Naive thymus-derived CD4-positive, alpha-beta T cell (primary cell): ENCODE data around the gene TBC1D9. TPM values are rescaled to one million over a fixed set of nuclear protein-coding genes. Genes with fewer than 3 reads are reported as not detected.

Source experiments
- ATAC-seq: fragments of 150-1000 bp; cut with Tn5 transposase; 2 replicates; pipeline ENCODE4 v1.10.0; 2021; ENCODE audit warnings: mild to moderate bottlenecking, moderate library complexity
- CTCF ChIA-PET: fragments of 350-600 bp; sonication (Branson Sonifier 250); formaldehyde crosslinking; loops from one replicate; lab custom pipeline; 2021; ENCODE audit warnings: antibody characterized with exemption; lab: Charles Lee
- POLR2A ChIA-PET: fragments of 350-600 bp; sonication (Branson Sonifier 250); formaldehyde crosslinking; loops from one replicate; lab custom pipeline; 2021; ENCODE audit warnings: antibody characterized with exemption, inconsistent platforms; lab: Charles Lee
- DNase-seq, 9 donors: peaks; one replicate each; pipeline versions ENCODE4 v3.0.0 to v3.0.0-alpha.2; 2020 to 2022; ENCODE audit warnings: mixed read lengths in 1 of 9
- H3K27ac ChIP-seq: one replicate; pipeline ENCODE4 v1.7.0; 2013; ENCODE audit warnings: mild to moderate bottlenecking, low read depth, low read length, moderate library complexity
- H3K27me3 ChIP-seq, 2 donors: one replicate each; pipeline ENCODE4 v1.7.0; 2013; ENCODE audit warnings: low read length in 2 of 2, mild to moderate bottlenecking in 2 of 2, moderate library complexity in 2 of 2; ENCODE audit not compliant: control insufficient read depth in 2 of 2, insufficient read depth in 2 of 2
- H3K36me3 ChIP-seq, 3 experiments: 1 replicate in 2 of 3; 2 replicates in 1 of 3; pipeline ENCODE4 v1.7.0; 2013; ENCODE audit warnings: low read length in 3 of 3, mild to moderate bottlenecking in 3 of 3, moderate library complexity in 1 of 3; ENCODE audit not compliant: insufficient read depth in 3 of 3, control insufficient read depth in 2 of 3
- H3K4me1 ChIP-seq, 2 donors: one replicate each; pipeline ENCODE4 v1.7.0; 2013; ENCODE audit warnings: low read length in 2 of 2, mild to moderate bottlenecking in 2 of 2, moderate library complexity in 1 of 2; ENCODE audit not compliant: control insufficient read depth in 2 of 2, insufficient read depth in 2 of 2
- H3K4me3 ChIP-seq: 2 replicates; pipeline ENCODE4 v1.7.0; 2013; ENCODE audit warnings: mild to moderate bottlenecking, low read length
- H3K9me3 ChIP-seq, 3 experiments: 1 replicate in 2 of 3; 2 replicates in 1 of 3; pipeline ENCODE4 v1.7.0; 2013; ENCODE audit warnings: low read length in 3 of 3; ENCODE audit not compliant: control insufficient read depth in 2 of 3
- H3K27ac Mint-ChIP-seq, 9 donors: one replicate each; pipeline ENCODE4 v1.8.0; 2020 to 2022; ENCODE audit warnings: mixed read lengths in 9 of 9, mild to moderate bottlenecking in 8 of 9, moderate library complexity in 5 of 9, inconsistent platforms in 2 of 9
- H3K27me3 Mint-ChIP-seq, 5 donors: one replicate each; pipeline ENCODE4 v1.8.0; 2021 to 2022; ENCODE audit warnings: mixed read lengths in 5 of 5, mild to moderate bottlenecking in 1 of 5
- H3K36me3 Mint-ChIP-seq, 5 donors: one replicate each; pipeline ENCODE4 v1.8.0; 2020 to 2022; ENCODE audit warnings: mixed read lengths in 5 of 5, mild to moderate bottlenecking in 3 of 5, inconsistent platforms in 1 of 5
- H3K4me1 Mint-ChIP-seq, 7 donors: one replicate each; pipeline ENCODE4 v1.8.0; 2020 to 2022; ENCODE audit warnings: mixed read lengths in 7 of 7, mild to moderate bottlenecking in 3 of 7, inconsistent platforms in 1 of 7
- H3K4me3 Mint-ChIP-seq, 10 donors: one replicate each; pipeline ENCODE4 v1.8.0; 2020 to 2022; ENCODE audit warnings: mild to moderate bottlenecking in 10 of 10, mixed read lengths in 10 of 10, moderate library complexity in 6 of 10, inconsistent platforms in 2 of 10
- H3K9me3 Mint-ChIP-seq, 11 donors: one replicate each; pipeline ENCODE4 v1.8.0; 2020 to 2022; ENCODE audit warnings: mixed read lengths in 11 of 11, mild to moderate bottlenecking in 4 of 11, inconsistent platforms in 1 of 11, moderate library complexity in 1 of 11
- intact Hi-C, 2 donors: fragments of 100-400 bp; cut with micrococcal nuclease; formaldehyde crosslinking; loops; one replicate each; pipeline ENCODE4 v1.15.1; 2023
- polyA plus RNA-seq, 2 donors: library from polyadenylated mRNA; unstranded; fragments of 300-500 nt; fragmentation: Illumina TruSeq; gene quantifications; one replicate each; pipeline ENCODE4 v1.2.3, GENCODE V29; 2021
- total RNA-seq, 6 experiments: library from RNA in 5 of 6; stranded (reverse) in 5 of 6; gene quantifications; 1 replicate in 5 of 6; 2 replicates in 1 of 6; pipeline ENCODE4 v1.2.3 and lab custom pipeline; 2021 to 2026

Gene TBC1D9
- total and polyA plus RNA-seq, 7 experiments from 2014 or later, result 0.13 to 13.9 (median 0.49) TPM; not detected in 2

GRCh38 chr4:140621161-140621560, 135.0 kb downstream of the TBC1D9 start:
- ChIA-PET POLR2A (no interaction called here), CTCF (no interaction called here)
- peaks cover 0 to 2% (median 0%) of the 10 kb centered on the region in 7 donors for H3K4me1 Mint-ChIP-seq
- H3K36me3 Mint-ChIP-seq, result no peaks in the 10 kb centered on the region
- Histone ChIP-seq H3K9me3 (no peaks in the 10 kb centered on the region), H3K4me3 (no peak overlapping the region), H3K27ac (no peak overlapping the region), H3K27me3 (no peaks in the 10 kb centered on the region), H3K4me1 (no peaks in the 10 kb centered on the region), H3K36me3 (no peaks in the 10 kb centered on the region)
- H3K27me3 Mint-ChIP-seq, result peaks cover 0 to 10% (median 3%) of the 10 kb centered on the region in 5 donors
- ATAC-seq, result no peak
- H3K4me3 Mint-ChIP-seq, result no peak overlapping the region
- no peak for DNase-seq
- intact Hi-C loops, result no loop called here
- no peaks in the 10 kb centered on the region for H3K9me3 Mint-ChIP-seq
- no peak overlapping the region for H3K27ac Mint-ChIP-seq

- DNase-seq, result no peak
- Mint-ChIP-seq H3K36me3 (no peaks in the 10 kb centered on the region), H3K4me1 (peaks cover 0 to 4% (median 0%) of the 10 kb centered on the region in 7 donors), H3K27ac (no peak overlapping the region), H3K4me3 (no peak overlapping the region), H3K27me3 (peaks cover 0 to 8% (median 0%) of the 10 kb centered on the region in 5 donors), H3K9me3 (no peaks in the 10 kb centered on the region)
- no peak overlapping the region for H3K4me3 ChIP-seq
- ChIA-PET POLR2A (no interaction called here), CTCF (interaction anchor here (0.6 kb wide), 1 partner anchor 8 kb away, joined by 3 read pairs; no protein-coding TSS in a partner anchor)
- no peaks in the 10 kb centered on the region for H3K36me3 ChIP-seq
- ATAC-seq, result no peak
- intact Hi-C loops, result loop anchor here (10.0 kb wide), 2 partner anchors 603 to 963 kb away; no protein-coding TSS in a partner anchor
- H3K4me1 ChIP-seq, result no peaks in the 10 kb centered on the region
- H3K27me3 ChIP-seq, result no peaks in the 10 kb centered on the region
- H3K9me3 ChIP-seq, result no peaks in the 10 kb centered on the region
- no peak overlapping the region for H3K27ac ChIP-seq
Measured at GRCh38 chr4:140617499-140618248, 138.5 kb downstream of the TBC1D9 start.

- Histone ChIP-seq H3K27me3 (no peaks in the 10 kb centered on the region), H3K9me3 (no peaks in the 10 kb centered on the region), H3K4me3 (no peak overlapping the region), H3K27ac (no peak overlapping the region), H3K4me1 (no peaks in the 10 kb centered on the region), H3K36me3 (no peaks in the 10 kb centered on the region)
- intact Hi-C loops, result loop anchor here (10.0 kb wide), 2 partner anchors 601 to 961 kb away; no protein-coding TSS in a partner anchor
- Mint-ChIP-seq H3K9me3 (no peaks in the 10 kb centered on the region), H3K4me3 (no peak overlapping the region), H3K36me3 (no peaks in the 10 kb centered on the region), H3K27me3 (peaks cover 0 to 10% (median 0%) of the 10 kb centered on the region in 5 donors), H3K27ac (no peak overlapping the region), H3K4me1 (peaks cover 0 to 4% (median 0%) of the 10 kb centered on the region in 7 donors)
- ChIA-PET POLR2A (no interaction called here), CTCF (no interaction called here)
- ATAC-seq (no peak), DNase-seq (no peak)
Measured at GRCh38 chr4:140615451-140615850, 140.7 kb downstream of the TBC1D9 start.

DNA sequence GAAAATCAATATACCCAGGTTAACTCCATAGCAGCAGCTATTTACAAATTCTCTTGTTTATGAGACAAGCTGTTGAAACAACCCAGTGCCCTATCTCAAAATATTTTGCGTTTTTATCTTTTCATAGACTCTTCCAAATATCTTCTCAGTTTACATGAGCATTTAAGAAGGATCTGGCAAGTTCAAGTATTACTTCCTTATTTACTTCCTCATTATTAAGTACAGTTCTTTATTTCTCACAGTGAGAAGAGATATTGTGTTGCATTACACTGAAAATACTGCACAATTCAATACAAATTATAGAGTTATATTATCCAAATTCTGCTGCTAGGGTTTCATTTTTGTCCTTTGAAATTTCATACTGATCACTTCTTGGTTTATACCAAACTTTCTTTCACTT, 143.8 kb downstream of the TBC1D9 start:
- Mint-ChIP-seq H3K27me3 (peaks cover 0 to 7% (median 0%) of the 10 kb centered on the region in 5 donors), H3K4me3 (no peak overlapping the region), H3K4me1 (peaks cover 0 to 2% (median 0%) of the 10 kb centered on the region in 7 donors), H3K36me3 (no peaks in the 10 kb centered on the region), H3K9me3 (no peaks in the 10 kb centered on the region), H3K27ac (no peak overlapping the region)
- H3K27ac ChIP-seq, result no peak overlapping the region
- ChIA-PET CTCF (no interaction called here), POLR2A (no interaction called here)
- intact Hi-C loops, result loop anchor here (10.0 kb wide), 2 partner anchors 598 to 958 kb away; no protein-coding TSS in a partner anchor
- no peak overlapping the region for H3K4me3 ChIP-seq
- H3K4me1 ChIP-seq, result no peaks in the 10 kb centered on the region
- no peak for DNase-seq
- no peaks in the 10 kb centered on the region for H3K27me3 ChIP-seq
- H3K9me3 ChIP-seq, result no peaks in the 10 kb centered on the region
- ATAC-seq, result no peak
- no peaks in the 10 kb centered on the region for H3K36me3 ChIP-seq

- Mint-ChIP-seq H3K27me3 (peaks cover 0 to 7% (median 0%) of the 10 kb centered on the region in 5 donors), H3K36me3 (no peaks in the 10 kb centered on the region), H3K27ac (no peak overlapping the region), H3K4me3 (no peak overlapping the region), H3K4me1 (peaks cover 0 to 2% (median 0%) of the 10 kb centered on the region in 7 donors), H3K9me3 (no peaks in the 10 kb centered on the region)
- intact Hi-C loops, result loop anchor here (10.0 kb wide), 2 partner anchors 597 to 957 kb away; no protein-coding TSS in a partner anchor
- POLR2A ChIA-PET, result no interaction called here
- no peaks in the 10 kb centered on the region for H3K9me3 ChIP-seq
- no peaks in the 10 kb centered on the region for H3K27me3 ChIP-seq
- no peak overlapping the region for H3K4me3 ChIP-seq
- no peak overlapping the region for H3K27ac ChIP-seq
- ATAC-seq, result no peak
- H3K36me3 ChIP-seq, result no peaks in the 10 kb centered on the region
- no peaks in the 10 kb centered on the region for H3K4me1 ChIP-seq
- CTCF ChIA-PET, result no interaction called here
- DNase-seq, result no peak
Measured at GRCh38 chr4:140611854-140612253, 144.3 kb downstream of the TBC1D9 start.

DNA sequence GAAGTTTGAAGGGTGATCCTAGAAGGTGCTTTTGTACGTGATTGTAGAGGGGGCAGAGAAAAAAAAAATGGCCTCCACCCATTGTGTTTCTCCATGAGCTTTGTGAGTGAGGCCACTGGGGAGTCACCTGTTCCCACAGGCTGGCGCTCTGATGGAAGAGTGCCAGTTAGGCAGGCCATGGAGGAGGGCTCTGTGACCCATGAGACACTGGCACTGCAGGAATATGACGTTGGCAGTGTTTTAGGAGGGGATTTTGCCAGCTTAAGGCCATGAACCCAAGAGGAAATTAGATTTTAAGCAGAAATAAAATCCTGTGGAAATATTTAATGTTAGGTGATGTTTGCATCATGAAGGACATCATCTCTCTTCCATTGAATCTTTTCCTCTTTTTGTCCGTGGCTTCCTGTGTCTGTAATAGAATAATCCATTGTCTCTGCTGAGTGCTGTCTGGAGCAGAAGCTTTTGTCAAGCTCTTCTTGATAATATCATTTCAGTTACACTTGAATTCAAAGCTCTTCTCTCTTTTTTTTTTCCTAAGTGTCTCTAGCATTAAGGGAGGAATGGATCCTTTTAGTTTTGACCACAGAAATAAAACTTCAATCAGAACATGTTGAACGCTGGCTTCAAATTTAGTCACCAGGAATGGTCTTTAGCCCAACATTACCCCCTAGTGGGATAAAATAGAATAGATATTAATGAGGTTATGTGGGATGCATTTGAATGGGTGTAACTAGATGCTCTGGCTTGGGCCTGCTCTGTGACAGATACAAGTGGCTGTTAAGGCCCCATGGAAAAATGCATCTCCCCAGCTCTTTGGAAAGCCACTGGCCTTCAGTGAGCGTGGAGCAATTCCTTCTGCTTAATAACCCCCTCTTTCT, 146.4 kb downstream of the TBC1D9 start:
- Histone ChIP-seq H3K4me3 (no peak overlapping the region), H3K27me3 (no peaks in the 10 kb centered on the region), H3K36me3 (no peaks in the 10 kb centered on the region), H3K27ac (no peak overlapping the region), H3K9me3 (no peaks in the 10 kb centered on the region), H3K4me1 (no peaks in the 10 kb centered on the region)
- H3K4me3 Mint-ChIP-seq, result no peak overlapping the region
- intact Hi-C loops, result loop anchor here (1.0 to 10.0 kb wide), 6 partner anchors 85 to 955 kb away; partner anchors contain the start of gene ELMOD2 (in 1 of the 2)
- no peak overlapping the region for H3K27ac Mint-ChIP-seq
- peak; percentile 73 for ATAC-seq
- H3K36me3 Mint-ChIP-seq, result no peaks in the 10 kb centered on the region
- H3K4me1 Mint-ChIP-seq, result peaks cover 0 to 2% (median 0%) of the 10 kb centered on the region in 7 donors
- ChIA-PET CTCF (interaction anchor here (0.6 to 3.0 kb wide), 5 partner anchors 8 to 249 kb away, joined by 3 to 22 read pairs (median 3); no protein-coding TSS in a partner anchor), POLR2A (no interaction called here)
- H3K27me3 Mint-ChIP-seq, result peaks cover 0 to 7% (median 0%) of the 10 kb centered on the region in 5 donors
- no peaks in the 10 kb centered on the region for H3K9me3 Mint-ChIP-seq
- DNase-seq, result peak in 5 of 9 donors; percentile 21 to 49 (median 25)
